GM12878 (cell line): Measurements from ENCODE around the gene WWOX. TPM values are rescaled to one million over a fixed set of nuclear protein-coding genes. Genes with fewer than 3 reads are reported as not detected.

Source experiments
- ATAC-seq: fragments of 200-7000 bp; cut with Tn5 transposase; 3 replicates; pipeline ENCODE4 v1.9.1; 2020; ENCODE audit warnings: mild to moderate bottlenecking, moderate library complexity
- BruUV-seq: library from RNA; stranded (reverse); fragments of 400-500 nt; replicated peaks from 2 replicates; lab custom pipeline; 2021; lab: Mats Ljungman, UMichigan
- CTCF ChIA-PET: fragments of 300-600 bp; sonication (Branson Sonifier 250); formaldehyde crosslinking; extraction: SDS; loops from one replicate; lab custom pipeline; 2021; ENCODE audit warnings: inconsistent platforms; lab: Yijun Ruan, JAX
- POLR2A ChIA-PET: fragments of 350-600 bp; formaldehyde crosslinking; extraction: SDS; loops from one replicate; lab custom pipeline; 2021; ENCODE audit warnings: inconsistent platforms; lab: Charles Lee
- RAD21 ChIA-PET: fragments of 300-600 bp; sonication (Branson Sonifier 250); formaldehyde crosslinking; loops from one replicate; lab custom pipeline; 2023; ENCODE audit warnings: antibody characterized with exemption; ENCODE audit not compliant: unreplicated experiment; lab: Charles Lee
- SMC1A ChIA-PET: fragments of 300-600 bp; sonication (Branson Sonifier 250); formaldehyde crosslinking; loops from one replicate; lab custom pipeline; 2023; ENCODE audit not compliant: unreplicated experiment, uncharacterized antibody; lab: Charles Lee
- DNase-seq: peaks from one replicate; pipeline ENCODE4 v3.0.0-alpha.2; 2011; ENCODE audit warnings: low read depth, low spot score
- FAIRE-seq: peaks from 3 replicates; lab custom pipeline; 2011; peaks lifted over from hg19 to GRCh38; lab: Jason Lieb, UNC
- H2AFZ ChIP-seq: 2 replicates; pipeline ENCODE4 v1.6.0; 2011; ENCODE audit warnings: low read depth, low read length, control low read depth; ENCODE audit not compliant: control insufficient read depth
- H3K27ac ChIP-seq: 2 replicates; pipeline ENCODE4 v1.5.1; 2011; ENCODE audit warnings: control low read depth; ENCODE audit not compliant: control insufficient read depth, insufficient read depth
- H3K27me3 ChIP-seq, 2 experiments: replicated peaks in 1 of 2; 2 replicates each; pipeline versions ENCODE4 v1.6.0 to v1.6.1; 2011; ENCODE audit warnings: low read length in 1 of 2; ENCODE audit not compliant: control insufficient read depth in 2 of 2, insufficient read depth in 2 of 2
- H3K36me3 ChIP-seq, 2 experiments: 2 replicates each; pipeline ENCODE4 v1.5.1; 2011; ENCODE audit warnings: low read length in 1 of 2; ENCODE audit not compliant: control insufficient read depth in 2 of 2, insufficient read depth in 2 of 2
- H3K4me1 ChIP-seq: 2 replicates; pipeline ENCODE4 v1.6.1; 2011; ENCODE audit warnings: mild to moderate bottlenecking, low read length, moderate library complexity, mixed read lengths; ENCODE audit not compliant: control insufficient read depth, insufficient read depth
- H3K4me2 ChIP-seq: 2 replicates; pipeline ENCODE4 v1.6.0; 2011; ENCODE audit warnings: control low read depth; ENCODE audit not compliant: control insufficient read depth, insufficient read depth
- H3K4me3 ChIP-seq: fragments of 200-600 bp; sonication (generic); 2 replicates; pipeline ENCODE4 v1.5.1; 2016
- H3K79me2 ChIP-seq: 2 replicates; pipeline ENCODE4 v1.6.0; 2011; ENCODE audit warnings: low read length; ENCODE audit not compliant: control insufficient read depth, insufficient read depth
- H3K9ac ChIP-seq: 2 replicates; pipeline ENCODE4 v1.8.0; 2011; ENCODE audit warnings: low read length, control low read depth, mixed read lengths; ENCODE audit not compliant: control insufficient read depth, insufficient read depth
- H3K9me3 ChIP-seq: replicated peaks from 3 replicates; pipeline ENCODE4 v1.5.1; 2011; ENCODE audit warnings: mild to moderate bottlenecking, low read length; ENCODE audit not compliant: control insufficient read depth, insufficient read depth
- H4K20me1 ChIP-seq: 2 replicates; pipeline ENCODE4 v1.6.0; 2011; ENCODE audit not compliant: control insufficient read depth, insufficient read depth
- CEBPB ChIP-seq, 2 experiments: fragments of 150-350 bp in 1 of 2; IDR thresholded peaks; 2 replicates each; pipeline ENCODE4 v1.6.1; 2012 to 2014; ENCODE audit warnings: low read depth in 2 of 2, low read length in 2 of 2, borderline replicate concordance in 1 of 2, inconsistent platforms in 1 of 2
- EED ChIP-seq: sonication (generic); IDR thresholded peaks from 2 replicates; pipeline ENCODE4 v1.6.1; 2016; ENCODE audit warnings: antibody characterized with exemption, low read depth
- NBN ChIP-seq: fragments of 450-650 bp; IDR thresholded peaks from 2 replicates; pipeline ENCODE4 v1.6.1; 2016
- POLR2AphosphoS5 ChIP-seq: IDR thresholded peaks from 2 replicates; pipeline ENCODE4 v1.6.1; 2011; ENCODE audit warnings: mild to moderate bottlenecking, low read length, inconsistent platforms
- RUNX3 ChIP-seq: IDR thresholded peaks from 2 replicates; pipeline ENCODE4 v1.6.1; 2012; ENCODE audit warnings: low read length, inconsistent platforms
- SPI1 ChIP-seq: IDR thresholded peaks from 2 replicates; pipeline ENCODE4 v1.6.1; 2011; ENCODE audit warnings: low read depth, mild to moderate bottlenecking, low read length, moderate library complexity, borderline replicate concordance; ENCODE audit not compliant: insufficient read depth
- TAF1 ChIP-seq: IDR thresholded peaks from 2 replicates; pipeline ENCODE4 v1.6.1; 2011; ENCODE audit warnings: mild to moderate bottlenecking, low read depth, low read length, borderline replicate concordance
- ZNF384 ChIP-seq: IDR thresholded peaks from 2 replicates; pipeline ENCODE4 v1.6.1; 2012; ENCODE audit warnings: low read depth, mild to moderate bottlenecking, low read length, improper control_type of control experiment, borderline replicate concordance
- ZNF592 ChIP-seq: fragments of 450-650 bp; IDR thresholded peaks from 2 replicates; pipeline ENCODE4 v1.6.1; 2017; ENCODE audit warnings: mild to moderate bottlenecking, moderate library complexity
- ZNF622 ChIP-seq: fragments of 450-650 bp; IDR thresholded peaks from 2 replicates; pipeline ENCODE4 v1.6.1; 2017; ENCODE audit warnings: mild to moderate bottlenecking, inconsistent platforms
- WGBS: methylation state at CpG from one replicate; pipeline ENCODE4 v1.1.6; 2016; ENCODE audit warnings: low lambda C conversion rate; ENCODE audit not compliant: insufficient replicate concordance, insufficient coverage; ENCODE audit errors: missing lambda C conversion rate; 5-methylcytosine and 5-hydroxymethylcytosine counted together
- in situ Hi-C: fragments of 300-500 bp; cut with MboI; formaldehyde crosslinking; loops from 9 replicates; pipeline ENCODE4 v1.14.3; 2018; ENCODE audit warnings: mixed read lengths
- intact Hi-C: fragments of 100-400 bp; cut with micrococcal nuclease; formaldehyde crosslinking; loops from one replicate; pipeline ENCODE4 v1.14.2; 2022; ENCODE audit not compliant: unreplicated experiment
- polyA plus RNA-seq, 11 experiments: library from polyadenylated mRNA; depleted of rRNA in 4 of 11; unstranded in 6 of 11; stranded (reverse) in 5 of 11; fragments of >200 nt; fragmentation: Nextera tagmentation in 4 of 11; fragmentation: Illumina TruSeq in 1 of 11; extraction: Ambion mirVana in 4 of 11; extraction: Trizol in 1 of 11; gene quantifications; 1 replicate in 1 of 11; 2 replicates in 10 of 11; pipeline versions ENCODE4 v1.2.1 to v1.2.3, GENCODE V29; 2011 to 2016; ENCODE audit warnings: inconsistent platforms in 2 of 11, missing spikeins in 2 of 11, low read depth in 1 of 11
- total RNA-seq, 4 experiments: library from RNA; depleted of rRNA in 3 of 4; stranded (reverse); fragments of >200 nt in 3 of 4; fragmentation: Illumina TruSeq in 1 of 4; extraction: Trizol in 1 of 4; gene quantifications; 2 replicates each; pipeline versions ENCODE4 v1.2.1 to v1.2.3, GENCODE V29; 2013 to 2021
- TF ChIP-seq, protein P1 (sequence below): IDR thresholded peaks from 2 replicates; pipeline ENCODE4 v1.6.1; 2011; ENCODE audit warnings: low read depth, mild to moderate bottlenecking, low read length, moderate library complexity, borderline replicate concordance; ENCODE audit errors: extremely low read depth

Gene WWOX
- total and polyA plus RNA-seq, 10 of the 15 experiments (the other 5 are each of a cell fraction or from before 2014, with no cell fraction given): 2.8 to 24.4 (median 17.8) TPM

- no peak overlapping the region for H3K4me3 ChIP-seq
- H3K27me3 ChIP-seq: no peaks in the 10 kb centered on the region
- no peaks in the 10 kb centered on the region for H3K9me3 ChIP-seq
- TF ChIP-seq POLR2AphosphoS5 (no peak), NBN (no peak), SPI1 (no peak)
- TF ChIP-seq, protein P1, sequence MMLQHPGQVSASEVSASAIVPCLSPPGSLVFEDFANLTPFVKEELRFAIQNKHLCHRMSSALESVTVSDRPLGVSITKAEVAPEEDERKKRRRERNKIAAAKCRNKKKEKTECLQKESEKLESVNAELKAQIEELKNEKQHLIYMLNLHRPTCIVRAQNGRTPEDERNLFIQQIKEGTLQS: no peak
- ChIA-PET CTCF (no interaction called here), SMC1A (interaction anchor here (1.2 to 1.4 kb wide), 3 partner anchors 18 to 52 kb away, joined by 4 to 5 read pairs (median 4); no protein-coding TSS in a partner anchor), RAD21 (no interaction called here), POLR2A (interaction anchor here (0.7 kb wide), 1 partner anchor 17 kb away, joined by 3 read pairs; no protein-coding TSS in a partner anchor)
- H3K79me2 ChIP-seq: no peaks in the 10 kb centered on the region
- in situ Hi-C loops (no loop called here), intact Hi-C loops (no loop called here)
- no peaks in the 10 kb centered on the region for H3K36me3 ChIP-seq
- no peak for ATAC-seq
- H4K20me1 ChIP-seq: no peaks in the 10 kb centered on the region
- FAIRE-seq: no peak
- no peaks in the 10 kb centered on the region for H3K4me1 ChIP-seq
- no peak for DNase-seq
- 0% methylated on average over 4 of the region's 4 CpGs for WGBS
- H2AFZ ChIP-seq: no peak overlapping the region
- no peak overlapping the region for H3K9ac ChIP-seq
- no peak overlapping the region for H3K4me2 ChIP-seq
- BruUV-seq: no TSS peak
- no peak overlapping the region for H3K27ac ChIP-seq
These were observed 1096.5 kb downstream of the WWOX start for GRCh38 chr16:79195938-79196337.

DNA sequence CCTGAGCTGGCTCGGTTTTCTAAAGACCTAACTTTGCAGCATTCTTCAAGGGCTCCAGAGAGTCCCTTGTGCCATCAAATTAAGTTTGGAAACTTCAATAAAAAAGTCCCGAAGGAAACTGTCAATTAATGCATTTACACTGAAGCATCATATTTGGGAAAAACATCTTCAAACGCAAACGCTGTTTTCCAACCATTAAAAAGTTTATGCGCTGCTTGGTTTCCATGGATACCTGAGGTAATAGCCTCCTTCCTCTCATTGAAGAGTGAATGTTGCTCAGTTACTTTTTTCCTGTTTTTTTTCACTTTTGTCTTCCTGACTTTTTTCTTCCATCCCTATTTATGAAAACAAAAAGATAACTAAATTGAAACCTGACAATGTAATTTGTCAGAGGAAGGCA is 1102.0 kb downstream of the WWOX start:
- no peaks in the 10 kb centered on the region for H3K27me3 ChIP-seq
- intact Hi-C loops: no loop called here
- H3K9me3 ChIP-seq: no peaks in the 10 kb centered on the region
- no peak overlapping the region for H3K4me2 ChIP-seq
- TF ChIP-seq TAF1 (no peak), EED (no peak), RUNX3 (no peak), ZNF592 (no peak), ZNF622 (no peak), CEBPB (IDR thresholded peaks at IDR 0.05; ENCODE audit: borderline replicate concordance in 1 of 2, low read depth in 2 of 2, low read length in 2 of 2) (no peak), ZNF384 (no peak)
- TF ChIP-seq, all 136 proteins: peak for 0
- BruUV-seq: no TSS peak
- ChIA-PET CTCF (no interaction called here), POLR2A (no interaction called here), RAD21 (no interaction called here), SMC1A (interaction anchor here (0.6 kb wide), 1 partner anchor 12 kb away, joined by 3 read pairs; no protein-coding TSS in a partner anchor)
- in situ Hi-C loops: no loop called here
- Histone ChIP-seq H3K4me3 (no peak overlapping the region), H3K27ac (no peak overlapping the region), H3K79me2 (no peaks in the 10 kb centered on the region), H3K36me3 (no peaks in the 10 kb centered on the region), H3K4me1 (no peaks in the 10 kb centered on the region), H2AFZ (no peak overlapping the region), H4K20me1 (no peaks in the 10 kb centered on the region), H3K9ac (no peak overlapping the region)
- no peak for ATAC-seq
- no peak for FAIRE-seq
- WGBS: 67% methylated on average over 5 of the region's 5 CpGs
- no peak for DNase-seq
